ENCODE data around the gene ELOVL2.

ELOVL2 gene

DNA sequence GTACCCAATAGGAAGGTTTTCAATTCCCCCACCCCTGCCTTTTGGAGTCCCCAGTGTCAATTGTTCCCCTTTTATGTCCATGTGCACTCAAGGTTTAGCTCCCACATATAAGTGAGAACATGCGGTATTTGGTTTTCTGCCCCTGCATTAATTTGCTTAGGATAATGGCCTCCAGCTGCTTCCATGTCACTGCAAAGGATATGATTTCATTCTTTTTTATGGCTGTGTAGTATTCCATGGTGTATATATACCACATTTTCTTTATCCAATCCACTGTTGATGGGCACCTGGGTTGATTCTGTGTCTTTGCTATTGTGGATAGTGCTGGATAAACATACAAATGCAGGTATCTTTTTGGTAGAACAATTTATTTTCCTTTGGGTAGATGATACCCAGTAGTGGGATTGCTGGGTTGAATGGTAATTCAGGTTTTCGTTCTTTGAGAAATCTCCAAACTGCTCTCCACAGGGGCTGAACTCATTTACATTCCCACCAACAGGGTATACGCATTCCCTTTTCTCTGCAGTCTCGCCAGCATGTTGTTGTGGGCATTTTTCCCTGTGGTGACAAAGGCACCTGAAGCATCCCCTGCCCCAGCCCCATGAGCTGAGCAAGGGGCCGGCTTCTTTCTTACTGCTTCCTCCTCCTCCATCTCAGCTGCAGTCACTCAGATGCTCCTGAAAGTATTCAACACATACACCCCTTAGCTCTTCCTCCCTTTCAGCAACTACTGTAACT is 66.7 kb downstream of the ELOVL2 start:
- ATAC-seq, result no peak

DNA sequence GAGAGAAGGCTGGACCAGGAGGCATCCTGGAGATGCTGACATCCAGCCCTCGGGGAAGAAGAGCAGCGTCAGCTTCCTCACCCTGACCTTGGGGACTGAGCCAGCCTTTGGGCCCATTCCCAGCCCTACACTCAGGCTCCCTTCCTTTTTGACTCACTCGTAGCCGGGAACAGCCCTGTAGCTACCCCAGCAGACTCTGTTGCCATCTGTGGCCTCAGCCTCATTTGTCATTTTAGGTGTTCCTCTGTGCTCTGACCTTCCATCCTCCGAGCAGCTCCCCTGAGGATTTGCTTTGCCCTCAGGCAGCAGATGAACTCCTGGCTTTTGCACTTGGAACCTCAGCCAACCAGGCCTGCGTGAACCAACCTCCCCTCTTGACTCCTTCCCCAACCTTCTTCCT is 67.5 kb downstream of the ELOVL2 start:
- no peak for ATAC-seq

- no peak for ATAC-seq
Observed at GRCh38 chr6:10972196-10972595, 71.9 kb downstream of the ELOVL2 start.

- no peak for ATAC-seq
Observed at GRCh38 chr6:10970731-10971130, 73.4 kb downstream of the ELOVL2 start.

- no peak for ATAC-seq
Observed at GRCh38 chr6:10968776-10969175, 75.3 kb downstream of the ELOVL2 start.

- ATAC-seq, result no peak
Observed at GRCh38 chr6:10964684-10965083, 79.4 kb downstream of the ELOVL2 start.

- no peak for ATAC-seq
Observed at GRCh38 chr6:10963113-10963512, 81.0 kb downstream of the ELOVL2 start.

- ATAC-seq, result no peak
Observed at GRCh38 chr6:10962673-10963072, 81.4 kb downstream of the ELOVL2 start.

- ATAC-seq, result no peak
Observed at GRCh38 chr6:10961837-10962236, 82.3 kb downstream of the ELOVL2 start.

DNA sequence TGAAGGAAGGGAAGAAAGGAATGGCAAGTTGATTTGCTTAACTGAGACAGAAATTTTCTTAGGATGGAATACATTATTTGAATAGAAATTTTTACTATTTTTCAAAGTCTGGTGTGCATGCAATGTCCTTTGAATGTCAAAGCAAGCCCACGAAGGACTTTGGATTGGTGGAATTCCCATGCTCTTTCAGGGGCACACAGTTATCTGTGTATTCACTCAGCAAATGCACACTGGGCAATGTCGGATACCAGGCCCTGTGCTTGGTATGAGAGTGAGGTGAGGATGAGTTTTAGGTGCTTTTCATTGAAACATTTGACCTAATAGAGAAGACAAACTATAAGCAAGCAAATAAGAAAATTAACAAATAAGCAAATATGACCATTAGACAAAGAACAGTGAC is 83.9 kb downstream of the ELOVL2 start:
- no peak for ATAC-seq

- ATAC-seq, result no peak
Observed at GRCh38 chr6:10957414-10957886, 86.7 kb downstream of the ELOVL2 start.

DNA sequence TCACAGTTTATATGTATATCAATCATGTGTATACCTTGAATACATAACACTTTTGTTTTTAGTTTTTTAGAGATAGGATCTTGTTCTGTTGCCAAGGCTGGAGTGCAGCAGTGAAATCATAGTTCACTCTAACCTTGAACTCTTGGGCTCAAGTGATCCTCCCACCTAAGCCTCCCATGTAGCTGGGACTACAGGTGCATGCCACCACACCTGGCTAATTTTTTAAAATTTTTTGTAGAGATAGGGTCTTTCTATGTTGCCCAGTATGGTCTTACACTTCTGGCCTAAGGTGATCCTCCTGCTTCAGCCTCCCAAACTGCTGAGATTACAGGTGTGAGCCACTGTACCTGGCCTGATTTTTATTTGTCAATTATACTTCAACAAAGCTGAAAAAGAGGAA is 87.3 kb downstream of the ELOVL2 start:
- ATAC-seq, result no peak

DNA sequence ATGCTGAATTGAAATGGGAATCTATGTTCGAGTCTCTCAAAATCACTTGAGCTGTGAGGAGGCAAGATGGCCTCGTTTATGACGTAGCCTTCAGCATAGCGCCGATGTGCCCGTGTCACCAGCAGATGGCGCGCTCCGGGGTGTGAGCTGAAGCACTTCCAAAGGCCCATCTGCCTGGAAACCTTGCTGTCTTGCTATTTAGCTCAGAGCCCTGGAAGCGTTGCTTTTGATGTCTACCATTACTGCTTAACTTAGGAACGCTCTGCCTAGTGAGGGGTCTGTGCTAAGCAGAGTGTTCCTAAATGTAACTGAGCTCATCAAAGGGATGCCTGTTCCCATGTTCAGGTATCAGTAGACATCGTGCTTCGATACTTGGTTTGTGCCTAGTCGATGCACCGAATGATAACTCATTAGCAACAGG is 89.5 kb downstream of the ELOVL2 start:
- peak in 1 of 2 donors; percentile 70 for ATAC-seq

- no peak for ATAC-seq
Observed at GRCh38 chr6:10951675-10952282, 92.3 kb downstream of the ELOVL2 start.

DNA sequence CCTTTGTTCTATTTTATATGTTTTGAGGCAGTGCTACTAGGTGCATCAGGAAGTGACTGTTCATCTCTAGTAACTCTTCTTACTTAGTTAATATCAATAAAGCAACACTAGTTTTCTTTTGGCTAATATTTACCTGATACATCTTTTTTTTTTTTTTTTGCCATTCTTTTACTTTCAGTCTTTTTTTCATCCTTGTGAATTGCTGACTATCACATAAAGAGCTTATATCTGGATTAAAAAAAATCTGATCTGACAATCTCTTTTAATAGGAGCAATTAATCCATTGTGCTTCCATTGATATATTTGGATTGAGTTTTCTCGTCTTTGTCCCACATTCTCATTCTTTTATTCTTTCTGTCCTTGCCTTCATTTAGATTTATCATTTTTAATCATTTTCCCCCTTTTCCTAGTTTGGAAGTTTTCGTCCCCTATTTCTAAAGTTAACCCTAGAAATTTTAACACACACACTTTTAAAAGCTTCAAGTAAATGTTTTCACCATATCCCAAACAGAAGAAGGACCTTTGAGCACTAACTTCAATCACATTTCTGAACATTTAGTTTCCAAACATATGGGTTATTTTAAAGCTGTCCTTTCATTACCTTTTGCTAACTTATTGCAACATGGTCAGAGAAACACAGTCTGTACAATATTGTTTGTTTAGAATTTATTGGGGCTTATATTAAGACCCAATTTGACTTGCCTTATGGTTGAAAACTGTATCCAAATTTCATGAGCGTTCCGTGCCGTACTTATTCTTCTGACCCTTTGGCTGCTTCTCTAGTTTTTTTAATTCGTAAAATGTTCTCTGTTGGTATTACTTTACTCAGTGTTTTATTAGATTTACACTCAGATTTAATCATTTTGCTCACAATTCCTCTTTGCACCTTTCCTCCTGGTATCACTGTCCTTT is 94.3 kb downstream of the ELOVL2 start:
- ATAC-seq, result no peak

DNA sequence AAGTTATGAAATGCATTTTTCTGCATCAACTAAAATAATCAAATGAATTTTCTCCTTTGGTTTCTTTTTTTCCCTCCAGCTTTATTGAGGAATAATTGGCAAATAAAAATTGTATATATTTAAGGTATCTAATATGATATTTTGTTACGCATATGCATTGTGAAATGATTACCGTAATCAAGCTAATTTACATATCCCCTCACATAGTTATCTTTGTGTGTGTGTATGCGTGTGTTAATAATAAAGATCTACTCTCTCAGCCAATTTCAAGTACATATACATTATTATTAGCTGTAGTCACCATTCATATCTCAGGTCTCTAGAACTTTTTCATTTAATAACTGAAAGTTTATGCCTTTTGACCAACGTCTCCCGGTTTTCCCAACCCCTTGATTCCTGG is 96.1 kb downstream of the ELOVL2 start:
- no peak for ATAC-seq

- ATAC-seq, result no peak
Observed at GRCh38 chr6:10945845-10946244, 98.3 kb downstream of the ELOVL2 start.

GRCh38 chr6:10939840-10940239 is 104.3 kb downstream of the ELOVL2 start:
- no peak for ATAC-seq

DNA sequence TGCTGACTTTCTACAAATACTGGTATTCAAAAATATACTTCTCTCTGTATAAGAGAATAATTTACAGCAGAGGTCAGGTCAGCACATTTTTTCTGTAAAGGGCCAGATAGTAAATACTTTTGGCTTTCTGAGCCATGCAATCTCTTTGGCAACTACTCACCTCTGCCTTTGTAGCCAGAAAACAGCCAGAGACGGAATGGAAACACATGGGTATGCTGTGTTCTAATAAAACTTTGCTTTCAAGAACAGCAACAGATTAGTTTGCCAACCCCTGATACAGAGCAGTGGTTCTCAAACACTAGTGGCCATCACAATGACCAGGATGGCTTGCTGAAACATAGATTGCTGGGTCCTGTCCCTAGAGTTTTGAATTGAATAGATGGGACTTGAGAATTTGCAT is 111.0 kb downstream of the ELOVL2 start:
- ATAC-seq, result no peak

All from activated CD4-positive, CD25-positive, alpha-beta regulatory T cell treated with anti-CD3 and anti-CD28 coated beads, Interleukin-2, amount 50 U/mL, for 24 hours (primary cell).